HT1080 (cell line): ENCODE measurements around the gene SSB. TPM values are rescaled to one million over a fixed set of nuclear protein-coding genes. Genes with fewer than 3 reads are reported as not detected.
A peak's percentile ranks its signal among the peaks of the same experiment; 100 is the strongest.
"Not testable (repeated sequence)": the region's sequence is repeated elsewhere in the genome, so short reads cannot be mapped to it uniquely, and the experiment has no call there.

ENCODE experiments used
- DNase-seq: peaks from one replicate; pipeline ENCODE4 v3.0.0-alpha.2; 2015; ENCODE audit warnings: low read depth
- total RNA-seq: library from RNA; depleted of rRNA; stranded (reverse); fragments of >200 nt; shearing (Covaris generic); gene quantifications from 2 replicates; pipeline ENCODE4 v1.2.3, GENCODE V29; 2014

Gene SSB
- total RNA-seq, 1 experiment from 2014 or later, result 174 TPM

DNA sequence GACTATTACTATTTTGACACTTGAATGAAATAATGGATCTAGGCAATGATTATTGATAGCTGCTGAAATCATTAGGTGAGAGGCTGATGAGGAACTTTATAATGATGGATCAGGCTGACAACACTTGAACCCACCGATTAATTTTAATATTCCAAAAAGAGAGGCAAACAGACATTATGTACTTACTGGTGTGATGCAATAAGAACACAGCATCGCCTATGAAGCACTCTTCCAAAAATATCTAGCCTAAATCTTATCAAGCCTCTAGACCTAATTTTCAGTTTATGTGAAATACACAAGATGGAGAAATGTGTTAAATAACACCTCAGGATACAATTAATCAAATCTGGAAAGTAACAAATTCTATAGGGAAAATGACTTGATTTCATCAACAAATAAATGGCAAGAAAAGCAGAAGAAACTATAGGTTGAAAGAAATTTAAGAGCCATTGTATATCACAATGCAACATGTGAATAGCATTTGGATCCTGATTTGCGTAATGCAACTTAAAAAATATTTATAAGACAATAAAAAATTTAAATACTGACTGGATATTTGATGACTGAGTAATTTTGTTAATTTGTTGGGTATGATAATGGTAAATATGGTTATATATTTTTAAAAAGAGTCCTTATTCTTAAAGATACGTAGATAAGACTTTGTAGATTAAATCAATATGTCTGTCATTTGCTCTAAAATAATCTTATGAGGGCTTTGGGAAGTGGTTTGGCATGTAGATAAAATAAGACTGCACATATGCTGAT, 17.2 kb upstream of the SSB start:
- DNase-seq, result no peak

- no peak for DNase-seq
These were observed 16.2 kb upstream of the SSB start for GRCh38 chr2:169782513-169782912.

DNA sequence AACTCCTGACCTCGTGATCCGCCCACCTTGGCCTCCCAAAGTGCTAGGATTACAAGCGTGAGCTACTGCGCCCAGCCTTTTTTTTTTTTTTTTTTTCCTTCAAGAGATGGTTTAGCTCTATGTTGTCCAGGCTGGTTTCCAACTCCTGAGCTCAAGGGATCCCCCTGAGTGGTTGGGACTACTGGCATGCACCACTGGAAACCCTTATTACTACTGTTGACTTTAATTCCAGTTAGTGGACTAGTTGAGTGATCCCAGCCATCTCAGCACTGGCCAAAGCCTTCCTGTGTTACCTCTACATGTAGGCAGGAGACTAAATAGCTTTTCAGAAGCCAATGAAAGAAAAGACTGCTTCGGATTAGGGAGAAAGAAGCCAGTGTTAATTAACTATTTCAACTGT, 8.1 kb upstream of the SSB start:
- no peak for DNase-seq

DNA sequence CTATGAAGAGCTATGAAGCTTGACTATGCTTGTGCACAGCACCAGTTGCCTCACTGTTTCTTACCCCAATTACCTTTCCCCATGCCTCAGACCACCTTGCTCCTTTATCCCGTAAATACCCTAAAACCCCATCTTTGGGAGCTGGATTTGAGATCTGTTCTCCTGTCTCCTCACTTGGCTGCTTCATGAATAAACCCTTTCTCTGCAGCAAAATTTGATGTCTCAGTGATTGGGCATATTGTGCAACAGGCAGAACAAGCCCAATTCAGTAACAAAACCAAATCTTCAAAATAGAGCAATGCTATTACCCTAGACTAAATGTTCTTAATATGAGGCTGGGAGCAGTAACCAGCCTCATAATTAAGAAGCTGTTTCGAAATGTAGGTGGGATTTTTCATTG, 3.5 kb upstream of the SSB start:
- no peak for DNase-seq

GRCh38 chr2:169796441-169796840, 2.2 kb upstream of the SSB start:
- no peak for DNase-seq

DNA sequence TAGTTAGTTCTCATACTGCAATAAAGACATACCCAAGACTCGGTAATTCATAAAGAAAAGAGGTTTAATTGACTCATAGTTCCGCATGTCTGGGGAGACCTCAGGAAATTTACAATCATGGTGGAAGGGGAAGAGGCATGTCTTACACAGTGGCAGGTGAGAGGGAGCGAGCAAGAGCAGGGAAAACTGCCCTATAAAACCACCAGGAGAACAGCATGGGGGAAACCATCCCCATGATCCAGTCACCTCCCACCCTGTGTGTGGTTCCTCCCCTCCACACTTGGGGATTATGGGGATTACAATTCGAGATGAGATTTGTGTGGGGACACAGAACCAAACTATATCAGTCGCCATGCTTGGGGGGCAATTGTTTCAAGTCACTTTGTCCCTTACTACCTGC, 1.1 kb upstream of the SSB start:
- DNase-seq, result no peak

DNA sequence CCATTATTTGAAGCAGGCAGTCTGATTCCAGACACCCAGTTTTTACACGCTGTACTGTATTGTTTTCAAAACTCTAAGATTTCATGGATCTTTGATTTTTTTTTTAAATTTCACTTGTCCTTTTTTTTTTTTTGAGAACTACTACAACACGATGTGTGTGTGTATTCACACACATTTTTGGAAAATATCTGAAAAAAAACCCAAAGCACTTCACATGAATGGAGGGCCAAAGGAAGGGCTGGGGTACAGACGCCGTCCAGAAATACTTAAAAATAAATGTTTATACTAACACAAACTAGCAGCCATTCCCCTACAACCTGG, 314 bp upstream of the SSB start:
- DNase-seq, result no peak

GRCh38 chr2:169803480-169803879, 4.8 kb downstream of the SSB start:
- DNase-seq, result no peak

GRCh38 chr2:169806586-169806985, 7.9 kb downstream of the SSB start:
- DNase-seq, result no peak

DNA sequence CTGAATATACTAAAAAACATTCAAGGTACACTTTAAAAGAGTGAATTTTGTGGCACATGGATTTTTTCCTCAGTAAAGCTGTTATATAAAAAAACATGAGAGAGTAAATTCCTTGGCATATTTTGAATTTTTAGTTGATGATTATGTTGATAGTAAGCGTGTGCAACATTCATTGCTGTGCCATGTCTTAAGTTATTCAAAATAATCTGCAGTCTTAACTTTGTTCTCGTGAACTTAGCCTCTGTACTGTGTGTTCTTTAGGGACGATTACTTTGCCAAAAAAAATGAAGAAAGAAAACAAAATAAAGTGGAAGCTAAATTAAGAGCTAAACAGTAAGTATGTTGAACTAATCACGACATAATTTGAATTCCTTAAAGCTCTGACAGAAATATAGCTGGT, 9.6 kb downstream of the SSB start:
- no peak for DNase-seq

DNA sequence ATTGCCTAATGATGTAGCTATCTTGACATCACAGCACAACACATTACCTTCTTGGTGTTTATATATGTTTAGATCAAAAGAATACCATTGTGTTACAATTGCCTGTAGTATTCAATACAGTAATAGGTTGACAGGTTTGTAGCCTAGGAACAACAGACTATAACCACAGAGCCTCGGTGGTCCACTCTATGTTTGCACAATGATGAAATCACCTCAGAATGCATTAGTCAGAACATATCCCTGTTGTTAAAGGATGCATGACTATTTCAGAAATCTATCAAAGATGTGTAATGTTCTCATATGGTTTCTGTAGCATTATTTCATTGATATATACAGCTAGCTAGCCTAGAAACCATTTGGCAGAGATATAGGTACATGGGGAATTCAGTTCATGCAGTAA, 17.2 kb downstream of the SSB start:
- DNase-seq, result peak; percentile 82

DNA sequence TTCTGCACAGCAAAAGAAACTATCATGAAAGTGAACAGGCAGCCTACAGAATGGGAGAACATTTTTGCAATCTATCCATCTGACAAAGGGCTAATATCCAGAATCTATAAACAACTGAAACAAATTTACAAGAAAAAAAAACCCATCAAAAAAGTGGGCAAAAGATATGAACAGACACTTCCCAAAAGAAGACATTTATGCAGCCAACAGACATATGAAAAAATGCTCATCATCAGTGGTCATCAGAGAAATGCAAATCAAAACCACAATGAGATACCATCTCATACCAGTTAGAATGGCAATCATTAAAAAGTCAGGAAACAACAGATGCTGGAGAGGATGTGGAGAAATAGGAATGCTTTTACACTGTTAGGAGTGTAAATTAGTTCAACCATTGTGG, 18.3 kb downstream of the SSB start:
- DNase-seq, result not testable (repeated sequence)

GRCh38 chr2:169817369-169817768, 18.7 kb downstream of the SSB start:
- DNase-seq, result not testable (repeated sequence)

GRCh38 chr2:169818241-169818640, 19.6 kb downstream of the SSB start:
- no peak for DNase-seq

DNA sequence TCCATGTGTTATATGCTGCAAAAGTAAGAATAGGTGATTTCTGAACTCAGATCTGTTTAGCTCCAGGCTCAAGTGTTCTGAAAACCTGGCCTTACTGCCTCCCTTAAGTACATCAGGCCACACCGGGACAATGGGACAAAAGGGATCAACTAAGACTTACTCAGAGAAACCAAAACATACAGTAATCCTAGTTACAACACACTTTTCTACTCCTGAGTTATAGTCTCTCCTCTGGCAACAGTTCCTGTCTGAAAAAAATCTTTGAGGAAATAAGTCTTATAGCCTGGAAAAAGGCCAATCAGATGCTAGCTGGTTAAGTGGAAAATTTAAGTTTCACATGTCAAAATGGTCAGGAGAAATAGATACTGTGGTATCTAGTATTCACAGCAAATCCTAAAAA, 20.4 kb downstream of the SSB start:
- peak; percentile 28 for DNase-seq

GRCh38 chr2:169820101-169820500, 21.4 kb downstream of the SSB start:
- DNase-seq, result peak; percentile 76

DNA sequence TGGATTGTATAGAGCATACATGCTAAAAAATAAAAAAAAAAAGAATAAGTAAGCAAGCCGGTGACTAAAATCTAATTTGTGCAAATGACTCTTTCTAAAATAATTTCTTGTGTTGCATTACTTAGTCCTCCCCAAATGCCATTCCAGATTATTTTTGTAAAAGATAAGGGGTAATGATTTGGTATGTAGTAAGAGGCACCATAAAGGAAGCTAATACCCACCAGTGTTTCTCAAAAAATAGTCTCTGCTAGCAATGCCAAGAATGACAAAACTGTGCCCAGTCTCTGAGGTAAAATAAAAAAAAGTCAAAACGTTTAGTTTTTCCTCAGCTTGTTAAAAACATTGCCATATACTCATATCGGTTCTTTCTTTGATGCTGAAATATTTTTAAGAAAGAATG, 23.4 kb downstream of the SSB start:
- no peak for DNase-seq

GRCh38 chr2:169822785-169823392, 24.2 kb downstream of the SSB start:
- no peak for DNase-seq

DNA sequence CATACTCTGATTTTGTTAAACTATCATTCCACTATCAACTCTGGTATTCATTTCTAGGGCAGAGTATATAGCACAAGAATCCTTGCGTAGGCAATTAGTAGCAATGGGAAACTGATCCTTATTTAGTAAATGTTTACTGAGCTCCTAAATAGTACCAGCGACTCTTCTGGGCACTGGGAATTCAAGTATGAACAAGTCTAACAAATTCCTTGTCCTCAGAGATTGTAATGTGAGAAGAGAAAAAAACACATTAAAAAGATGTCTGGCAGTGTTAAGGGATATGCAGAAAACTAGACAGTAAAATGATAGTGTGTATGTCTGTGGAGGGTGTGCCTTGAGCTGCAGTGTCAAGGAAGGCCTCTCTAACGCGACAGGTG, 25.3 kb downstream of the SSB start:
- DNase-seq, result no peak

- peak; percentile 83 for DNase-seq
These were observed 26.0 kb downstream of the SSB start, which contains the start of gene METTL5 for GRCh38 chr2:169824373-169825333. METTL5 (minus strand) TSS chr2:169824905; CDS start chr2:169824597, 308 bp downstream.

GRCh38 chr2:169827272-169828140, 28.8 kb downstream of the SSB start, which contains the start of gene UBR3:
UBR3 (plus strand) TSS chr2:169827454; CDS start chr2:169827508, 54 bp downstream.
- peak; percentile 88 for DNase-seq
